GM10266 (cell line): ENCODE results near the gene PLEK.

ENCODE experiments used
- DNase-seq: peaks from one replicate; pipeline ENCODE4 v3.0.0; 2012; ENCODE audit errors: extremely low spot score
- CTCF ChIP-seq: IDR thresholded peaks from 2 replicates; pipeline ENCODE4 v1.5.1; 2012; ENCODE audit warnings: mild to moderate bottlenecking, low read depth; ENCODE audit not compliant: control insufficient read depth, insufficient read depth; ENCODE audit errors: missing control alignments

The PLEK gene

GRCh38 chr2:68365087-68365486 lies at the start of gene PLEK:
TSS of gene PLEK (plus strand) at chr2:68365282. CDS start at chr2:68365352, 70 bp downstream.
- TF ChIP-seq CTCF, result no peak
- peak; percentile 24 for DNase-seq

GRCh38 chr2:68316111-68316510 lies 49.0 kb upstream of the PLEK start:
- TF ChIP-seq CTCF, result no peak
- no peak for DNase-seq

GRCh38 chr2:68317971-68318913 lies 46.8 kb upstream of the PLEK start:
- no peak for TF ChIP-seq CTCF
- no peak for DNase-seq

- no peak for DNase-seq
- TF ChIP-seq CTCF, result no peak
Observed at GRCh38 chr2:68318914-68319397, 46.1 kb upstream of the PLEK start.

- peak; percentile 27 for DNase-seq
Observed at GRCh38 chr2:68319398-68320117, 45.5 kb upstream of the PLEK start, which contains the start of gene CNRIP1. TSS of gene CNRIP1 (minus strand) at chr2:68319949. CDS start at chr2:68319400, 549 bp downstream.

GRCh38 chr2:68320118-68320641 lies 44.9 kb upstream of the PLEK start:
- TF ChIP-seq CTCF, result no peak
- no peak for DNase-seq

More at GRCh38 chr2:68319398-68320117, 45.5 kb upstream of the PLEK start, which contains the start of gene CNRIP1:
- no peak for TF ChIP-seq CTCF

- DNase-seq, result no peak
- TF ChIP-seq CTCF, result no peak
Observed at GRCh38 chr2:68325056-68325455, 40.0 kb upstream of the PLEK start.
